ENCODE data around the gene PRRC2B. TPM values are rescaled to one million over a fixed set of nuclear protein-coding genes. Genes with fewer than 3 reads are reported as not detected.

PRRC2B gene
- total RNA-seq, 1 experiment from 2014 or later: 200 TPM

DNA sequence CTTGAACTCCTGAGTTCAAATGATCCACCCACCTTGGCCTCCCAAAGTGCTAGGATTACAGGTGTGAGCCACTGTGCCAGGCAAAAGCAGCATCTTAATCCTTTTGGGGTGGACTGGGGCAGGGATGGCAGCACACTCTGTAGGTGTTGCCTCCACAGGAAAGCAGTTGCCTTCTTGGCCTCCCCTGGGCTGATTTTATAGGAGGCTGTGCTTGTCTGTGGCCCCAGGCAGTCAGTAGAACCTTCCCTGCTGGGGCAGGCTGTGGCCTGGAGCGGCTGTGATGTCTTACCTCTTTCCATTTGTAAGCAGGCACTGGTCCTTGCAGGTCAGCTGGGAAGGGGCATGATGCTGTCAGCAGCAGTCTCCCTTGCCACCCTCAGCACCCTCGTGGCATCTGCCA, 49.8 kb downstream of the PRRC2B start:
- no peak for DNase-seq (ENCODE audit: low read depth, low spot score)
- Histone ChIP-seq H3K9me3 (ENCODE audit: control insufficient read depth, insufficient read depth, low read depth, low read length) (no peaks in the 10 kb centered on the region), H3K27ac (ENCODE audit: low read length) (no peak overlapping the region), H3K36me3 (ENCODE audit: control insufficient read depth, insufficient read depth, low read length) (peaks cover 8% of the 10 kb centered on the region), H3K4me3 (ENCODE audit: low read depth in 2 of 2, low read length in 2 of 2) (no peak overlapping the region), H3K27me3 (ENCODE audit: control insufficient read depth, insufficient read depth, low read length) (no peaks in the 10 kb centered on the region), H3K4me1 (ENCODE audit: control insufficient read depth, insufficient read depth, low read length) (no peaks in the 10 kb centered on the region)
- ChIA-PET POLR2A (no interaction called here), CTCF (no interaction called here)
- ATAC-seq: no peak
- in situ Hi-C loops (cut with HindIII; ENCODE audit: low pct_unique_long_range_greater_than_20kb, low sequenced_read_pairs) (no loop called here), intact Hi-C loops (cut with micrococcal nuclease; ENCODE audit: unreplicated experiment) (no loop called here)
- TF ChIP-seq, protein P1, sequence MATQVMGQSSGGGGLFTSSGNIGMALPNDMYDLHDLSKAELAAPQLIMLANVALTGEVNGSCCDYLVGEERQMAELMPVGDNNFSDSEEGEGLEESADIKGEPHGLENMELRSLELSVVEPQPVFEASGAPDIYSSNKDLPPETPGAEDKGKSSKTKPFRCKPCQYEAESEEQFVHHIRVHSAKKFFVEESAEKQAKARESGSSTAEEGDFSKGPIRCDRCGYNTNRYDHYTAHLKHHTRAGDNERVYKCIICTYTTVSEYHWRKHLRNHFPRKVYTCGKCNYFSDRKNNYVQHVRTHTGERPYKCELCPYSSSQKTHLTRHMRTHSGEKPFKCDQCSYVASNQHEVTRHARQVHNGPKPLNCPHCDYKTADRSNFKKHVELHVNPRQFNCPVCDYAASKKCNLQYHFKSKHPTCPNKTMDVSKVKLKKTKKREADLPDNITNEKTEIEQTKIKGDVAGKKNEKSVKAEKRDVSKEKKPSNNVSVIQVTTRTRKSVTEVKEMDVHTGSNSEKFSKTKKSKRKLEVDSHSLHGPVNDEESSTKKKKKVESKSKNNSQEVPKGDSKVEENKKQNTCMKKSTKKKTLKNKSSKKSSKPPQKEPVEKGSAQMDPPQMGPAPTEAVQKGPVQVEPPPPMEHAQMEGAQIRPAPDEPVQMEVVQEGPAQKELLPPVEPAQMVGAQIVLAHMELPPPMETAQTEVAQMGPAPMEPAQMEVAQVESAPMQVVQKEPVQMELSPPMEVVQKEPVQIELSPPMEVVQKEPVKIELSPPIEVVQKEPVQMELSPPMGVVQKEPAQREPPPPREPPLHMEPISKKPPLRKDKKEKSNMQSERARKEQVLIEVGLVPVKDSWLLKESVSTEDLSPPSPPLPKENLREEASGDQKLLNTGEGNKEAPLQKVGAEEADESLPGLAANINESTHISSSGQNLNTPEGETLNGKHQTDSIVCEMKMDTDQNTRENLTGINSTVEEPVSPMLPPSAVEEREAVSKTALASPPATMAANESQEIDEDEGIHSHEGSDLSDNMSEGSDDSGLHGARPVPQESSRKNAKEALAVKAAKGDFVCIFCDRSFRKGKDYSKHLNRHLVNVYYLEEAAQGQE (IDR thresholded peaks at IDR 0.05; ENCODE audit: insufficient read depth in 1 of 2, low read depth in 2 of 2, low read length in 1 of 2): no peak
- TF ChIP-seq TCF7L2 (IDR thresholded peaks at IDR 0.05; ENCODE audit: low read depth, low read length): no peak
- TF ChIP-seq POLR2AphosphoS5 (IDR thresholded peaks at IDR 0.05; ENCODE audit: low read depth, low read length): no peak
- no peak for TF ChIP-seq SIN3A (IDR thresholded peaks at IDR 0.05; ENCODE audit: borderline replicate concordance, insufficient read depth, low read depth, low read length)
- TF ChIP-seq, protein P2, sequence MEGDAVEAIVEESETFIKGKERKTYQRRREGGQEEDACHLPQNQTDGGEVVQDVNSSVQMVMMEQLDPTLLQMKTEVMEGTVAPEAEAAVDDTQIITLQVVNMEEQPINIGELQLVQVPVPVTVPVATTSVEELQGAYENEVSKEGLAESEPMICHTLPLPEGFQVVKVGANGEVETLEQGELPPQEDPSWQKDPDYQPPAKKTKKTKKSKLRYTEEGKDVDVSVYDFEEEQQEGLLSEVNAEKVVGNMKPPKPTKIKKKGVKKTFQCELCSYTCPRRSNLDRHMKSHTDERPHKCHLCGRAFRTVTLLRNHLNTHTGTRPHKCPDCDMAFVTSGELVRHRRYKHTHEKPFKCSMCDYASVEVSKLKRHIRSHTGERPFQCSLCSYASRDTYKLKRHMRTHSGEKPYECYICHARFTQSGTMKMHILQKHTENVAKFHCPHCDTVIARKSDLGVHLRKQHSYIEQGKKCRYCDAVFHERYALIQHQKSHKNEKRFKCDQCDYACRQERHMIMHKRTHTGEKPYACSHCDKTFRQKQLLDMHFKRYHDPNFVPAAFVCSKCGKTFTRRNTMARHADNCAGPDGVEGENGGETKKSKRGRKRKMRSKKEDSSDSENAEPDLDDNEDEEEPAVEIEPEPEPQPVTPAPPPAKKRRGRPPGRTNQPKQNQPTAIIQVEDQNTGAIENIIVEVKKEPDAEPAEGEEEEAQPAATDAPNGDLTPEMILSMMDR (IDR thresholded peaks at IDR 0.05): no peak
- BruUV-seq (replicated peaks): no TSS peak

DNA sequence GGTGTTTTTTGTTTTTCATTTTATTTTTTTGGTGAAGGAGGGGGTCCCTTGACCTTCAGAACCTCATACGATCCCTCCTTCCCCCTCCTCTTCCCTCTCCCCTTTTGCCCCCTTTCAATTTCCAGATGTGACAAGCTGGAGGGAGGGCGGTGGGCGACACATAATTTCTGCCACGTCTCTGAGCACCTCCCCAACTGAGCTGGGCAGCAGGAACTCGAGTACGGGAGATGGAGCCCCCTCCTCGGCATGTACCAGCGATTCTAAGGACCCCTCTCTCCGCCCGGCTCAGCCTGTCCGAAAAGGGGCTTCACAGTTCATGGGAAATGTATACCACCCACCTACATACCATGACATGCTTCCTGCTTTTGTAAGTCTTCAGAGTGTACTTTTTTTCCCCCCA, 52.4 kb downstream of the PRRC2B start:
- Histone ChIP-seq H3K4me1 (ENCODE audit: control insufficient read depth, insufficient read depth, low read length) (no peaks in the 10 kb centered on the region), H3K27me3 (ENCODE audit: control insufficient read depth, insufficient read depth, low read length) (no peaks in the 10 kb centered on the region), H3K9me3 (ENCODE audit: control insufficient read depth, insufficient read depth, low read depth, low read length) (no peaks in the 10 kb centered on the region), H3K27ac (ENCODE audit: low read length) (no peak overlapping the region), H3K4me3 (ENCODE audit: low read depth in 2 of 2, low read length in 2 of 2) (no peak overlapping the region), H3K36me3 (ENCODE audit: control insufficient read depth, insufficient read depth, low read length) (peaks cover 21% of the 10 kb centered on the region)
- no peak for ATAC-seq
- intact Hi-C loops (cut with micrococcal nuclease; ENCODE audit: unreplicated experiment) (no loop called here), in situ Hi-C loops (cut with HindIII; ENCODE audit: low pct_unique_long_range_greater_than_20kb, low sequenced_read_pairs) (no loop called here)
- CTCF ChIA-PET: no interaction called here
- no TSS peak for BruUV-seq (replicated peaks)
- DNase-seq (ENCODE audit: low read depth, low spot score): no peak
- no peak for TF ChIP-seq POLR2AphosphoS5 (IDR thresholded peaks at IDR 0.05; ENCODE audit: low read depth, low read length)
- no peak for TF ChIP-seq TCF7L2 (IDR thresholded peaks at IDR 0.05; ENCODE audit: low read depth, low read length)
- TF ChIP-seq, protein P2 (IDR thresholded peaks at IDR 0.05): no peak
- TF ChIP-seq SIN3A (IDR thresholded peaks at IDR 0.05; ENCODE audit: borderline replicate concordance, insufficient read depth, low read depth, low read length): no peak
- TF ChIP-seq, protein P1 (IDR thresholded peaks at IDR 0.05; ENCODE audit: insufficient read depth in 1 of 2, low read depth in 2 of 2, low read length in 1 of 2): no peak
- POLR2A ChIA-PET: no interaction called here

Data from Panc1 (cell line).